OCI-LY3 (cell line): ENCODE data around the gene ATG4D.

Source experiments
- EZH2phosphoT487 ChIP-seq: fragments of 200-600 bp; shearing (Covaris generic); IDR thresholded peaks from 2 replicates; pipeline ENCODE4 v1.6.1; 2018; ENCODE audit warnings: antibody characterized with exemption, mixed run types, low read depth
- TF ChIP-seq, protein P1 (sequence below): fragments of 200-600, 300-600 bp; sonication (generic); IDR thresholded peaks from 2 replicates; pipeline ENCODE4 v1.5.1; 2014; ENCODE audit warnings: antibody characterized with exemption, low read length, low read depth

- TF ChIP-seq, protein P1, sequence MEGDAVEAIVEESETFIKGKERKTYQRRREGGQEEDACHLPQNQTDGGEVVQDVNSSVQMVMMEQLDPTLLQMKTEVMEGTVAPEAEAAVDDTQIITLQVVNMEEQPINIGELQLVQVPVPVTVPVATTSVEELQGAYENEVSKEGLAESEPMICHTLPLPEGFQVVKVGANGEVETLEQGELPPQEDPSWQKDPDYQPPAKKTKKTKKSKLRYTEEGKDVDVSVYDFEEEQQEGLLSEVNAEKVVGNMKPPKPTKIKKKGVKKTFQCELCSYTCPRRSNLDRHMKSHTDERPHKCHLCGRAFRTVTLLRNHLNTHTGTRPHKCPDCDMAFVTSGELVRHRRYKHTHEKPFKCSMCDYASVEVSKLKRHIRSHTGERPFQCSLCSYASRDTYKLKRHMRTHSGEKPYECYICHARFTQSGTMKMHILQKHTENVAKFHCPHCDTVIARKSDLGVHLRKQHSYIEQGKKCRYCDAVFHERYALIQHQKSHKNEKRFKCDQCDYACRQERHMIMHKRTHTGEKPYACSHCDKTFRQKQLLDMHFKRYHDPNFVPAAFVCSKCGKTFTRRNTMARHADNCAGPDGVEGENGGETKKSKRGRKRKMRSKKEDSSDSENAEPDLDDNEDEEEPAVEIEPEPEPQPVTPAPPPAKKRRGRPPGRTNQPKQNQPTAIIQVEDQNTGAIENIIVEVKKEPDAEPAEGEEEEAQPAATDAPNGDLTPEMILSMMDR, result no peak
- no peak for TF ChIP-seq EZH2phosphoT487
These were observed 3.1 kb downstream of the ATG4D start for GRCh38 chr19:10546817-10547216.
